GM18868 (cell line): ENCODE measurements around the gene FAM83C.
"Not testable (repeated sequence)": the region's sequence is repeated elsewhere in the genome, so short reads cannot be mapped to it uniquely, and the experiment has no call there.

Source experiments
- ATAC-seq: cut with Tn5 transposase; IDR thresholded peaks from one replicate; pipeline ENCODE4 v1.9.1; 2021; ENCODE audit warnings: mild to moderate bottlenecking, moderate library complexity; ENCODE audit not compliant: unreplicated experiment

Gene FAM83C

GRCh38 chr20:35319192-35319870 lies 27.1 kb upstream of the FAM83C start:
- ATAC-seq: no peak

- ATAC-seq: no peak
These were observed 26.4 kb upstream of the FAM83C start for GRCh38 chr20:35318502-35319157.

DNA sequence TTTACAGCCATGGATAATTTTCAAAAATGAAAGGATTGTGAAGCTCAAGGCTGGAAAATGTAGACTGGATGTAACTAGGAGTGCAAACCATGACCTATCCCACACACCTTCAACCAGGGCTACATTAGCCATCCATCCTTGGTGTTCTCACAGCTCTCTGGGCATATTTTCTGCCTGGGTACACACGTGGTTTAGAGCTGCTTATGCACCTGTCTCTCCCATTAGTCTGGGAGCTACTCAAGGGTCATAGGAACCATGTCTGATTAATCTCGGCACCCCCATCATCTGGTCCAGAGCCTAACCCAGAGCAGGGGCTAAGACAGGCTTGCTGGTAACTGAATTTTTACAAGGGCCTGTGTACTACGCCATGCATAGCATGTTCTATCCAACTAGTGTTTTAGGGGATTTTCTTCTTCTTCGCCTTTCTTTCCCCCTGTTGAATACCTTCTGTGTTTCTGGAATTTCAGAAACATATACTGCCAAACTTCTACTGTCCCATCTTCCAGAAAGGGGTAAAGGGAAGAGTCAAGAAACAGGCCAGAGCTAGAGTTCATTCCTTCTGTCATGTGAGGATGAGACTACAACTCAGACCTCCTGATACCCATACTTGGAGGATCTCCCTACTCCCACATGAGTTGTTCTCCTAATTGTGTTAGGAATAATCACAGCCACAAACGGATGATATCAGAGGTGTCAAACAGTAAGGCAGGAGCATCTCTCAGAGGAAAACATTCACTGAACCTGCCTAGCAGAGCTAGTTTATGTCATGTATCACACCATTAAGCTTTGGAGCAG lies 25.4 kb upstream of the FAM83C start:
- ATAC-seq: no peak

- ATAC-seq: no peak
These were observed 23.9 kb upstream of the FAM83C start for GRCh38 chr20:35316086-35316485.

DNA sequence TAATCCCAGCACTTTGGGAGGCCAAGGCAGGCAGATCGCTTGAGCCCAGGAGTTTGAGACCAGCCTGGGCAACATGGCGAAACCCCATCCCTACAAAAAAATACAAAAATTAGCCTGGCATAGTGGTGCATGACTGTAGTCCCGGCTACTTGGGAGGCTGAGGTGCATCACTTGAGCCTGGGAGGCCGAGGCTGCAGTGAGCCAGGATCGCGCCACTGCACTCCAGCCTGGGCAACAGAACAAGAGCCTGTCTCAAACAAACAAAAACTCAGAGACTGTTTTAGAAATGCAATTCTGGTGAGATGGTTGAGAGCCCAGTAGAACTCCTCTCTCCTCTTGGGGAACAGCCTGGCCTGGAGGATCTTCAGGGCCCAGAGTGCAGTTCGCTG lies 23.4 kb upstream of the FAM83C start:
- not testable (repeated sequence) for ATAC-seq

- no peak for ATAC-seq
These were observed 22.8 kb upstream of the FAM83C start for GRCh38 chr20:35314816-35315631.

DNA sequence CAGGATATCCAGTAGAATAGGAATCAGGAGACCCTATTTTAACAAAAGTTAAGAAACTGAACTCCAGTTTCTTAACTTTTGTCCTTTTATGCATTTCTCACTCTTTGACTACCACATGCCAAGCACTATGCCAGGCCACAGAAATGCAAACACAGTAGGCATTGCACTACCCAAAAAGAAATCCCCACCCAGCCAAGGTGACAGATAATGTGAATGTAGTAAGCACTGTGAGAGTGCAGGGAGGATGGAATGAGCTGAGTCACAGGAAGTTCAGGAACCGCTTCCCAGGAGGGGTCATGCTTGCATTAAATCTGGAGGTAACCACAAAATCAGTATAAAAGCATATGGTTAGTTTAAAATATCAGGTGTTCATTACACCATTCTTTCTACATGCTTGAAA lies 20.1 kb upstream of the FAM83C start:
- ATAC-seq: no peak

- no peak for ATAC-seq
These were observed 19.6 kb upstream of the FAM83C start for GRCh38 chr20:35311822-35312221.

GRCh38 chr20:35311409-35311808 lies 19.2 kb upstream of the FAM83C start:
- no peak for ATAC-seq

DNA sequence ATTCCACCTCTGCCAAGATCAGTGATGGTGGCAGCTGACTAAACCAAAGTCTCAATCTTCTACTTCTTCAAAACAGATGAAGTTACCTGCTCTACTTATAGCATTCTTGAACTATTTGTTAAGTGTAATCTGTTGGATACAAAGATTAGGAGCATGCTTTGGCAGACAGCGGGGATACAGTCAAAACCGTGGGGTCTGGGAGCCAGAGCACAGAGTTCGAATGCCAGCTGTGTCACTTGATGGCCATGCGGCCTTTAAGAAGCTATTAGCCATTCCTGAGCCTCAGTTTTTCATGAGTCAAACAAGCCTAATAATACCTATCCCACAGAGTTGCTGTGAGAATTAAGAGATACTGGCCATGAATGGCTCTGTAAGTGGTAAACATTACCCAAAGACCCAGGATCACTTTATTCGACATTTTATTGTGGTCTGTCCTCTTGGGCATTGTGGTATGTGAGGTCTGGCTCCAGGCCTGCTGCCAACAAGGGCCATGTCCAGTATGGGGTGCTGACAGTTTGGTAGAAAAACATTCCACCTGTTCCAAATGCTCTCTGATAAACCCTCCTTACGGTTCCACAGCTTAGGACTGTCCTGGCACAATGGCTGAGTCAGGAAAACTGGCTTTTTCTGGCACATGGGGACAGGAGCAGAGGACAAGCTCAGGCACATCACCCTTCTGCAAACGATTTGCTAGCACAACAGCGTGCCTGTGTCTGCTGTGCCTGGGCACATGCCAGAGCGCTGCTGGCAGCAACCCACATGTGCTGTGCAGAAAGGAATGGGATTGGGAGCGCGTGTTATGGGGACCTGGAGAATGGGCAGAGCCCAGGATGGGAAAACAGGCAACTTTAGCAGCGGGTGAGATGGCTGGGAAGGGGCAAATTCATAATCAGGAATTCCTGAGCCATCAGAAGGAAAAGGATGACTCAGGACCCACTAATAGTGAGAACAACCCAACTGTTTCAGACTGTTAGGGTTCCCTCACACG lies 15.7 kb upstream of the FAM83C start:
- no peak for ATAC-seq

DNA sequence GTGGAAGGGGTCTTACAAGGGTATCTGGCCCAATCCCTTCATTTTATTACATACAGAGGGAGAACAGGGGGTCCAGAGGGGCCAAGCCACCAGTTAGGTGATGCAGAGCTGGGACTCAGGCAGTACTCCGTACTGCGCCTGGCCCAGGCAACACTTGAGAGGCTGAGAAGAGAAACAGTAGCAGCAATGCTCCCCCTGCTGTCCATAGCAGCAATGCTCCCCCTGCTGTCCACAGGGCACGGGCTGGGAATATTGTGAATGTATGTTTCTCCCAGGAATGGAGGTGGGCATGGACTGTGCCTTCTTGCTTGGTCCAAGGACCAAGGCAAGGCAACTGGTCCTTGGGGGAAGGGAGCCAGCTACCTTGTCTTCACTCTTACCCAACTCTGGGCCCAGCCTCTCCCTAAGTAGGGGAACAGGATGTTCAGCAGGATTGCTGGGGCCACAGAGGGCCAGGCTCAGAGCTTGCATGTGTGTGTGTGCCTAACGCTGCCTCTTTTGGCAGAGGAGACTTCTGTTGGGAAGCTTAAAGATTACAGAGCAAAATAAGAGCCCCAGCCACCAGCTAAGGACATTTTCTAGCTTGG lies 14.8 kb upstream of the FAM83C start:
- no peak for ATAC-seq

- no peak for ATAC-seq
These were observed 13.7 kb upstream of the FAM83C start for GRCh38 chr20:35305682-35306556.

DNA sequence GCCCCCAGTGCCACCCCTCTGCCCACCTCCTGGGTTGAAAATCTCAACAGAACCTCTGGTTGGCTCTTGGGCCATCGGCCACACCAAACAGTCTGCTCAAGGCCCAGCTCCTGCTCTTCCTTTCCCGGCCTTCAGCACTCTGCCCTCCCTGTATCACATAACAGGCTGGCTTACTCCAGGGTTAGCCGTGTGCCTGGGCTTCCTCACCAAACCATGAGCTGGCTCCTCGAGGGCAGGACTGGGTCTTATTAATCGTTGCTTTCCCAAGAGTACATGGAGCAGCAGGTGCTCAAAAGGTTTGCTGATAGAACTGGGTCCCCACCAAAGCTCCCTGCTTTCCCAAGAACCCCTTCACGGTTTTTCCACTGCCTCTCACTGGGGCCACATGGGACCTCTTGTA lies 12.7 kb upstream of the FAM83C start:
- no peak for ATAC-seq

GRCh38 chr20:35303735-35304491 lies 11.7 kb upstream of the FAM83C start:
- no peak for ATAC-seq

DNA sequence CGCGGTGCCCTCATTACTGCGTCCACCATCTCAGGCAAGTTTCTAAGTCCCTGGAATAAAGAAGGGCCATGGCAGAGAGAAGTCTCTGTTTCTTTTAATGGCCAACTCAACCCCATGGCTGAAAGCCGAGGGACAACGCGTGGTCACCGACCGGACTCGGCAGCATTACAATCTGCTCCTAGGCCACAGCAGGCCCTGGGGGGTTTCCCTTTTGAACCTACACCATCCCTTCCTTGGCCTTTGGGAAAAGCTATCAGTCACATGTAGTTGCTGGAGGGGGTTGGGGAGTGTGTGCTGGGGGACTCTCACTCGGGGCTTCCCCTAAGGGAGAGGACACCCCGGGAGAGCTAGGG lies 11.1 kb upstream of the FAM83C start:
- ATAC-seq: no peak

- no peak for ATAC-seq
These were observed 10.5 kb upstream of the FAM83C start for GRCh38 chr20:35302421-35303335.

DNA sequence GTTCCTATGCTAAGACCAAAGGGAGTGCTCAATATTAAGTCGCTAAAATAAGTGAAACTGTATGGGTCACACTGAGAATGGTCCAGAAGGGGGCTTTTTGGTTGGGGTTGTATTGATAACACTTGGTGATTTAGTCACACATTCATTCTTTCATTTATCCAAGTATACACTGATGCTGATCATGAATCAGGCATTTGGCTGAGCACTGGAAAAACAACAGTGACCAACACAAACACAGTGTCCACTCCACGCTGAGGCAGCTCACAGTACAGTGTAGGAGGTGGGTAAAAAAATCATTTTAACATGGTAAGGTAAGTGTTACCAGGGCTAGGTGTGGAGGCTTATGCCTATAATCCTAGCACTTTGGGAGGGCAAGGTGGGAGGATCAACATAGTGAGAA lies 9.2 kb upstream of the FAM83C start:
- no peak for ATAC-seq
